Limb (tissue), 2 donors: ENCODE measurements around the gene ADAMTS17.

Source experiments
- DNase-seq, 2 donors: peaks; one replicate each; pipeline ENCODE4 v3.0.0-alpha.2; 2016; ENCODE audit errors: extremely low spot score in 2 of 2

ADAMTS17 gene

GRCh38 chr15:100310513-100311153 is 31.1 kb downstream of the ADAMTS17 start:
- DNase-seq, result no peak

- no peak for DNase-seq
Observed at GRCh38 chr15:100310041-100310405, 31.8 kb downstream of the ADAMTS17 start.

- DNase-seq, result no peak
Observed at GRCh38 chr15:100309109-100310040, 32.4 kb downstream of the ADAMTS17 start.

GRCh38 chr15:100308608-100309007 is 33.2 kb downstream of the ADAMTS17 start:
- no peak for DNase-seq

- peak in 1 of 2 donors; percentile 53 for DNase-seq
Observed at GRCh38 chr15:100308213-100308600, 33.6 kb downstream of the ADAMTS17 start.

GRCh38 chr15:100307241-100308212 is 34.2 kb downstream of the ADAMTS17 start:
- peak; percentile 15 to 45 for DNase-seq

GRCh38 chr15:100306098-100306497 is 35.7 kb downstream of the ADAMTS17 start:
- no peak for DNase-seq

GRCh38 chr15:100301910-100302431 is 39.8 kb downstream of the ADAMTS17 start:
- no peak for DNase-seq

GRCh38 chr15:100298257-100298656 is 43.5 kb downstream of the ADAMTS17 start:
- DNase-seq, result no peak

GRCh38 chr15:100297812-100298211 is 44.0 kb downstream of the ADAMTS17 start:
- DNase-seq, result no peak

GRCh38 chr15:100295939-100296565 is 45.7 kb downstream of the ADAMTS17 start:
- no peak for DNase-seq

GRCh38 chr15:100292010-100292409 is 49.8 kb downstream of the ADAMTS17 start:
- no peak for DNase-seq

GRCh38 chr15:100291106-100291505 is 50.7 kb downstream of the ADAMTS17 start:
- no peak for DNase-seq

- no peak for DNase-seq
Observed at GRCh38 chr15:100285641-100286295, 56.0 kb downstream of the ADAMTS17 start.

- peak in 1 of 2 donors; percentile 61 for DNase-seq
Observed at GRCh38 chr15:100284701-100285100, 57.1 kb downstream of the ADAMTS17 start.

GRCh38 chr15:100284191-100284590 is 57.6 kb downstream of the ADAMTS17 start:
- no peak for DNase-seq

- DNase-seq, result no peak
Observed at GRCh38 chr15:100281096-100281917, 60.5 kb downstream of the ADAMTS17 start.

GRCh38 chr15:100279849-100280248 is 61.9 kb downstream of the ADAMTS17 start:
- no peak for DNase-seq

- no peak for DNase-seq
Observed at GRCh38 chr15:100279446-100279845, 62.3 kb downstream of the ADAMTS17 start.
